Stimulated activated CD8-positive, alpha-beta memory T cell treated with anti-CD3 and anti-CD28 coated beads, Interleukin-15, amount 100 ng/mL, for 48 hours (primary cell): ENCODE data around the gene PTPRD.
"Not testable (repeated sequence)": the region's sequence is repeated elsewhere in the genome, so short reads cannot be mapped to it uniquely, and the experiment has no call there.

Experiments used
- DNase-seq, 2 donors: peaks; one replicate each; pipeline ENCODE4 v3.0.0-alpha.2; 2020; ENCODE audit warnings: low read depth in 2 of 2

Gene PTPRD

DNA sequence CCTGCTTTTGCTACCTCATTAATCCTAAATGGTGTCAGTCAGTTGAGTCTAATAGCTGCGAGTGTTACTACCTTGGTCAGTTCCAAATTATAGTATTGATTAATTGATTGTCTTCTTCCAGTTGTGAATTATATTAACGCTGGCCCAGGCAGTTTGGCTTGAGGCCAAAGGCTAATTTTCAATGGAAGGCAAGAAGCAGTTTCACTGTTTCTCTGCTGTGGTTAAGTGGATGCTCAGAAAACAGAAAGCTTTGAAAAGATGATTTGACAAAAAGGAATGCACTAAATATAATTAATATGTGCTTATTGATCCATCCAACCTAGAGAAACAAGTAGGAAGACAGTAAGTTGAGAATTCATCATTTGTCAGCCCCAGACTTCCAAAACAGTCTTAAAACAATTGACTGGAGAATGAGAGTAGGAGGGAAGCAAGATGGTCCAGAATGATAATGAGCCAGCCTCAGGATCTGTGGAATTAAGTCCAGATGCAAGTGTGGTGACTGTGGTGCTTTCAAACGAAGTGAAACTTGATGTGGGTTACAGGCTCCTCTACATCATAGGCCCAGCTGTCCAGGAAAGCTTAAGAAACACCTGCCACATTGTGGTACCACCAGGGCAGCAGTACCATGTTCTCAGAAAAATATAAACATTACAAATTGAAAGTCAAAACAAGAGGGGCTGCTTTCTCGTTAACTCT, 1442.2 kb downstream of the PTPRD start:
- no peak for DNase-seq

DNA sequence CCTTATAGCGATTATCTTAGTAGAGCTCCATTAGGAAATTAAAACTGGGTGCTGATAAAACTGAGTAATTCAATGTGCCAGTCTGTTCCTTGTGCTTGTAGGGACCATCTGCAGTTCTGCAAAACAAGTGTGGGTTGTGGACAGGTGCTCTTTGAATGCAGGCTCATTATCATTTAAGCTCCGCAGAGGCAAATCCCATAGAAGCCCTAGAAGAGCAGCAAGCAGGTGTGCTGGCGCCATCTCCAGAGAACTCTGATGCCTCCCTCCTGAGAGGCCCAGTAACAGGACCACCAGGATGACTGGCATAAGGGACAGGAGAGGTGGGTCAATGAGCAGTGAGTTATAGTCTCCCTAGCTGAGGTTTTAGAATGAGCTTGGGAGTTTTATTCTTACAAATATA, 1470.8 kb downstream of the PTPRD start:
- no peak for DNase-seq

DNA sequence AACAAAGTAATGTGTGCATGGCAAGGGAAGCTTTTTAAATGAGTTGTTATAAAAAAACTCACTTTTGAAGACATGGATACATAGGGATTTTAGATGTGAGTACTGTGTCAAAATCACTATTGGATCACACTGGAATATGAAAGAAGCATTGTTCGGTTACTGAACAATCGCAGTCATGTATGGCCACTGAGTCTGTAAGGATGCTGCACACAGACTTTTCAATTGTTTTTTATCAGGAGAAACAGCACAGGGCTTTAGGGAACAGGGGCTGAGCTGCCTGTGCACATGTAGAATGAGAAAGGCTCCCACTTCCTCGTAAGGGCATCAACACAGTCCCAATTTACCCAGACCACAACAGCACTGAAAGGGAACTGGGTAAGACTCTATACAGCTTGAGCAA, 1479.3 kb downstream of the PTPRD start:
- no peak for DNase-seq

DNA sequence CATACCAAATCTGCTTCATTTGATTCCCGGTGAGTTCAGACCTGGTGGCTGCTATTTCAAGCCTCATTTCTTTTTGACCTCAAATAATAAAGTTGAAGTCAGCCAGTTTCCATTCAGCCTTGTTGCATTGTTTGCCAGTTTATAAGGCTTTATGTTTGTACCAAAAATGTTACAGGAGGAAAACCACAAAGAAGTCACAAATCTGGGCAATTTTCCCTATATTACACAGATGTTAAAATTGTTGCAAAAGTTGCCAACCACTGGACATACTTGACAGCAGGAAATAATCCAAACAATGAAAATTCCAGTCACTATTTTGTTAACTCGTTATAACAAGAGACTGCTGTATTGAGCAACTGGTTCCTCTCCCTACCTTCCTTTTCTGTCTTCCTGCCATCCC, 1488.2 kb downstream of the PTPRD start:
- DNase-seq = no peak

DNA sequence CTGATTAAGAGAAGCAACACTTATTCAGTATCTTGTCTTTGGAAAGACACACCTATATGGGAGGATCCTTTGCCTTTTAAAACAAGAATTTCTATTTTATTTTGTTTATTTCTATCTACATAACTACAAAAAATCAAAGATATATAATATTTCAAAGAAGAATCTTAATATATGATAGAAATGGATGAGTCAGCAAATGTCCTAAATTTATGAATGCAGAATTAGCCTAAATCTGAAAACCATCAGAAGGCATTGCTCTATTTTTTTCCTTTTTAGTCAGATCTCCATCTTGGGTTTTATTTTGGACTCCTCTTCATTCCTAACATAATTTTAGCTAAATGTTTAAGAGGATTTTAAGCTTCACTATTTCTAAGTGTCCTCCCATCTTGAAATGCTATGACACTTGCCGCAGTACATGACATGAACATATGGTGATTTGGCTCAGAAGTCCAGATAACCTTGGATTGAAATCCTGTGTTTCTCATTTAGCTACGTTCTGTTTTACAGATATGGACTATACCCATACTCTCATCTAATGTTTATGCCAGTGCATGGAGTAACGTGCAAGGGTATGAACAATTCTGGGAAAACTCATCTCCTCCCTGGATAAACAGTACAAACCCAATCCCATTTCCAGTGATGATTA, 1490.4 kb downstream of the PTPRD start:
- DNase-seq = no peak

DNA sequence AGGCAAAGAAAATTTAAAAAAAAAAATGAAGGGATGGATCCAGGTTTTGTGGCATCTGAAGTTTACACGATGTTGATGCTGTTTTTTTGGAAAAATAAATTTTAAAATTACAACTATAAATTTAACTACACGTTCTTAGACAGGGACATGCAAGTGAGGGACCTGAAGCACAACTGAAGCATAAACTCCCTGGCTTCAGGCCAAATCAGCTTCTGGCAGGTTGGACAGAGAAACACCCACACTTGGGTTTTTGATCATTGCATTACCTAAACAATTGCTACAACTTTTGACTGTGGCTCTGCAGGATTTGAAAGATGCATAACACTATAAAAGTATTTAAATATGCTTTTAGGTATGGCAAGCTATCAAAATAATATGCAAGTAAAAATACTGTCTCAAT, 1494.9 kb downstream of the PTPRD start:
- DNase-seq = no peak

DNA sequence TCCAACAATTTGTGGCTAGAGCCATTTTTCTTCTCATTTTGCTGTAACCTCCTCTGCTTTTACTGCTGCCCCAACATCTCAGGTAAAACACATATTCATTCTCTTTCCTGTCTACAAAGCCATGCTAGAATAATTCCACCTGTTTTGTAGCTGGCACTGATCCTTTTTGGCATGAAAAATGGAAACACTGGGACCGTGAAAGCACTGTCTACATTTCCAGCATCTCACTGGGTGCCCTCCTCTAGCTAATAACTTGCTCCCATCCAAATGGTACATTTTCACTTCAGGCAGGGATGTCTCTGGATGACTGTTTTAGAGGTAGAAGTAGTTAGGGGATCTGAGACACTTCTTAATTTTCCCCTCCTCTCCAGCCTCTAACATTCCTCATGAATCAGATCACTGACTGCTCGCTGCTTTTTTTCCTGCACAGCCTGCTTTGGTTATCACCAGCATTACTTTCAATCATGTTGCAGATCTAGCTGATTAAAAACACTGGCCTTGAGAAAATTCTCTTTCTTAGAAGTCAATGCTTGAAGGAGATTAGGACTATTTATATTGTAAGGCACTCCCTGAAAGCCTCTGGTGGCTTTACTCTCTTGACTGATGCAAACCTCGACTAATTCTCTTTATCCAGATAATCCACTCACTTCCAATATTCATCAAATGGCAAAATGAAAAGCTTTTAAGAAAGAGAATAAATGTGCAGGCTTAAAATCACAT, 1500.6 kb downstream of the PTPRD start:
- no peak for DNase-seq

DNA sequence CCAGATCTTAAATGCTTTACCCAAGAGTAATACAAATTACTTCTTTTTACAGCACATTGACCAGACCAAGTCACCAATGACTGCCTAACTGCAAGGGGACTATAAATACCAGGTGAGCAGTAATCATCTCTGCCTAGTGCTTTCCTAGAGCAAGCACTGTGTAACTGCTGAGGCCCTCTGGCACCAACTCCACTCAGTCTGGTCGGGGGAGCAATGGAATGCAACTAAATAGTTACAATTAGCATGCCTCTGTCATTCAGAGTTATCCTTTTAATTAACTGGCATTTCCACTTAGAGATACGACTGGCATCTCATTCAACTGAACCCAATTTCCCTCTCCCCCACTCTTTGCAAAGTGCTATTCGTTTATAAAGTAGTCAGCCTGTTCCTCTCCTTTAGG, 1504.2 kb downstream of the PTPRD start:
- no peak for DNase-seq

DNA sequence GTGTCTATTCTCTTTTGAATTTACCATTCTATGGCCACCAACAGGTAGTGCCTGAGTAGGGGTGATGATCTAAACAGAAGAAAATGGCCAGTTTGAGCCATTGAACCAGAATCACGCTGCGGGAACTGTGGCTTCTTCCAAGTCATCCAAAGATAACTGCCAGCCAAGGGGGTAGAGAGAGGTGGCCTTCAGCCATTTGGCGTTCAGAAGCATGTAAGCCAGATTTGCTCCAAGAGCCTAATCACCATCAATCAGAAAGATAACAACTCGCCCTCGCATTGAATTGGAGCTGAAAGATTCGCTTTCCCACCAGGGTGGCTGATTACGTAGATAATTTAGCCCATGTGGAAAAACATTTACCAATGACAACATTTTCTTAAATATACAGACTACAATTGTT, 1510.5 kb downstream of the PTPRD start:
- DNase-seq = no peak

DNA sequence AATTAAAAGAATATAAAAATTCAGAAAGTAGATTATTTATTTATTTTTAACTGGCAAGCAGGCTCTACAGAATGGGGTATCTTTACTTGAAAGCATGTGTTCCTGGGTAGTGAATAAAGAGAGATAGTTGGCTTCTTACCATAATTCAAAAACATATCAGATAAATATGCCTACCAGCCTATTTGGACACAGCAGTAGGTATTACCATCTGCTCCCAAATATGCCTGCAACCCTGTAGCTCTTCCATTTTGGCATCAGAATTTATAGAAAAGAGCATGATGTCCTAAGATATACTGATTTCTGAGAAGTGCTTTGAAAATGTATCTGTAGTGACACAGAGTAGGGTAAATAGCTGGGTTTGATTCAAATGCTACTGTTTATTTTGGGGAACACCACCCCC, 1512.7 kb downstream of the PTPRD start:
- no peak for DNase-seq

DNA sequence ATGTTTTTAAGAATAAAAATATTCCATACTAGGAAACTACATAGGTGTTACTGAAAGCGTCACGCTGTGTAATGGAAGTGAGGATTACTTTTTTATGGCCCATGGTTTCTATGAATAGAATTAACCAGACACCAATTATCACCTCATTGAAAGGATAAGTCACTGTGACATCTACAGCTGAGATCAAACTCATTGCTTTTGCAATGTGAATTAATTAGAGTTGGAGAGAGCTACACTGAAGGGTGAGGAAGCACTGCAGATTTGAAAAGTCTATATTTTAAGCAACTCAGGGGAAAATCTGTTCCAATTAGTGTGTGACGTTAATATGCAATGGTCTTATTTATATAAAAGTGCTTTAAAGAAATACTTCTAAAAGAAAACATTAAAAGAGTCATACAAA, 1513.2 kb downstream of the PTPRD start:
- no peak for DNase-seq

DNA sequence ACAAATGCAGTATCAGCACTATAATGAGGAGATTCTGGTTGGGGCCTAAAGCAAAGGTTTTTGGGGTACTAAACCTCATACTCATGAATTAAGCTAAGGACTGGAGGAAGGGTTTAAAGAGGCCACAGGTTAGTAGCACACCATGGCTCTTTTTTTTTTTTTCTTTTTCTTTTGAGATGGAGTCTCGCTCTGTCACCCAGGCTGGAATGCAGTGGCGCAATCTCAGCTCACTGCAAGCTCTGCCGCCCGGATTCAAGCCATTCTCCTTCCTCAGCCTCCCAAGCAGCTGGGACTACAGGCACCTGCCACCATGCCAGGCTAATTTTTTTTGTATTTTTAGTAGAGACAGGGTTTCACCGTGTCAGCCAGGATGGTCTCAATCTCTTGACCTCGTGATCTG, 1515.5 kb downstream of the PTPRD start:
- DNase-seq = not testable (repeated sequence)

DNA sequence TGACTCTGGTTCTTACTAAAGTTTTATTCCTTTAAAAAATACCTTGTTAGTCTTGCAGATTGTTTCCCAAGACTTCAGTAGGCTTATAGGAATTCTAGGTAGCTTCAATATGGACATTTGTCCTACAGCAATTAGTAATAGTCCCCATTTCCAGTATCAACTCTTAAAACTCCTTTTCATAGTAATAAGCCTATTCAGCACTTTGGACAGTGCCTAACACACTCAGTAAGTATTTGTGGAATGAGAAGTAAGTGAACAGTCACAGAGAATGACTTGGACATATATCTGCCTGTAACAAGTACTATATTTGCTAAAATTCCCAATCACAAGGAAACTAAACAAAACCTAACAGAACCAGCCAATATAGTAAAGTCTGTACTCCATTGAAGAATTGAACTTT, 1521.4 kb downstream of the PTPRD start:
- no peak for DNase-seq

DNA sequence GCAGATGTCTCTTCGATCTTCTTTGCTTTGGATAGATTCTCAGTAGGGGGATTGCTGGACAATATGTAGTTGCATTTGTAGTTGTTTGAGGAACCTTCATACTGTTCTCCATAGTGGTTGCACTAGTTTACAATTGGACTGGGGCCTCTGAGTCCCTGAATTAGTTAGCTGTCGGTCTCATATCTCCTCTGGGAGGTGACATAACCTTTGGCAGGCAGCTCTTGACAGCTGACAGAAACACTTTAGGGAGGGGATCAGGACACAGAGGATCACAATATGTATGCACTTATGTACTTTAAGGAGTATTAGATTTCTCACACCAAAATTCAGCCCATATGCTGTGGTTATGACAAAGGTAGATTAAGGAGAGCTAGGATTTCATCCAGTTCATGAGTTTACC, 1533.3 kb downstream of the PTPRD start:
- no peak for DNase-seq

DNA sequence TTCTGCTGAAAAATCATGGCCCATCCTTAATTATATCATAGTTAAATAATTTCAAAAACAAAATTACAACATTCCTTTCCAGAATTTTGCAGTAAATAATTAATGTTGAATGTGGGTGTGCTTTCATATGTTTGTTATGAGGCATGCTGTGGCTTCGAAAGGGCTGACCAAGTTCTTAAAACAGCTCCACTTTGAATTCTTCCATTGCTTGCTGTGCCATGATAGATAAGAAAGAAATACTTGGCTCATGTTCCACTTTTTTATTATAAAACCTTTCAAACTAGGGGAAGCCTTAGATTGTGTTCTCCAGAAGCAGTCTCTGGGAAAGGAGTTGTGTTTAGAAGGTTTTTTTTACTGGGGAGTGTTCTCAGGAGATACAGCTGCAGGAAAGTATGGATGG, 1534.5 kb downstream of the PTPRD start:
- DNase-seq = no peak

DNA sequence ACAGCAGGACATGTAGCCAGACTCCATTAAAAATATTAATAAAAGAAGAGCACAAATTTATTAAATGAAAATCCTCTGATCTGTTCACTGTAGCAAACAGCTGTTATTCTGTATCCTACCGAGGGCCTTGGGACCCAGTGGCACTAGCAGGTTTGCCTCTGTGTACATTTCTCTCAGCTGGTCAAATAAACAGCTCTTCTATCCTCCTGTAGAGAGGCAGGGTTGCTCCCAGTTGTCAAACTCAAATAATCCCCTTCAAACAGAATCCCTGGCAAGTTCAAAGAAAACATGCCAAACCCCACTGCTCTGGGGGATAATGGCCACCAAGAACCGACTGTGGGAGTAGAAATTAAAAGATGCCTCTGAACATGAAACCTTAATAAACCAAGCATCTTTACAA, 1551.2 kb downstream of the PTPRD start:
- DNase-seq = no peak

DNA sequence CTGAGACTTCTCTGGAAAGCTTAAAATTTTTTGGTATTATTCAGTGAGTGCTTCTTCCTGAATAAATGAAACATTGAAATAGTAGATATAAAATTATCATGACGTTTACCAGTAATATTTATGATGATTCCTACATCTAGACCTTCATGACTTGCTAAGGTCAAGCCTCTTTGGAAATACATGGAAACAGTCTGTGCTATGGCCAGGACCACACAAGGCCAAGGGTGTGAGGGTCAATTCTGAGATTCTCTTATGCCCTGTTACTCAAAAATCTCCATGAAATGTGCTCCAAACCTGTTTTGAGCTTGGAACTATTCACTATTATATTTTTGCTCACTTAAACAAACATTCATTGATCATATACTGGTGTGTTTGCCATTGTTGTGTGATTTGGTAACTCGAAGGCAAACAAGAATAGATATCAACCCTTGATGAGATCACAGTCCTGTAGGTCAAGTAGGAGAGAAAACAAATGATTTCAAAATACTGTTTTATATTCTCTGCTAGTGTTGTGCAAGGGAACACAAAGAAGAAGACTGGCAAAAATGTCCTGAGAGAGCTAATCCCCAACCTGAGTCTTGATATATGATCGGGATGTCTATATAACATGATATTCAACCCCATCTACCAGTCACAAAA, 1558.3 kb downstream of the PTPRD start:
- DNase-seq = no peak

DNA sequence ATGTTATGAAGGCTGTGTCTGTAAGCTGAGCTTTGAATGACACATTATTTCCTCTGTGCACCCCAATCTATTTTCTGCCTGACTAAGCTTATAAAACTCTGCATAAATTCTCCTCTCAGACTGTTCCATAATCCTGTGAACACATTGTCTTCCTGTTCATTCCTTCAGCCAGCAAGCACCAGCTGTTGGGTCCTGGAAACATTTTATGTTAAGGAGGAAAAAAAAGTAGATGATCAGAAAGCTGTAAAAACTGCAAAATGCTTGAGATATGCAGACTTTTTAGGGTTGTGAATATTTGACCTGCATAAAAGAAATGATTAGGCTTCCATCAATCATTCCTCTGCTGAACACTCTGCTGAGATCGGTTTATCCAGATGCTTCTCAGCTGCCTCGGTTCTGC, 1567.2 kb downstream of the PTPRD start:
- DNase-seq = no peak

DNA sequence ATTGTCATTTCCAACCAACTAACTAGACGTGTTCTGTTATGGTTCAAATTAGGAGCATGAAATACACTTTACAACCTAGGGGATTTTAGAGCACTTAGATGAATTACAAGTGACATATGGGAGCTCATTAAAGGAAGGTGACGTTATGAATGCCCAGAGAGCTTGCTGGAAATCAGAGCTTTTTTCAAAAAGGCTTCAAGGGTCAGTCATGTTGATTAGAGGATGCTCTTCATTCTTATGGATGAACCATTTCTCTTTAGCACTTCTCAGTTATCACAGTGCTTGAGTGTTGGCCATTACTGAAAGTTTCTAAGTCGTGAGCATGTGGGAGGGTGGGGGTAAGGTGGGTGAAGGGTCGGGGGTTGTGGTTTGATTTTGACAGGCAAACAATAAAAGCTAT, 1567.7 kb downstream of the PTPRD start:
- no peak for DNase-seq

DNA sequence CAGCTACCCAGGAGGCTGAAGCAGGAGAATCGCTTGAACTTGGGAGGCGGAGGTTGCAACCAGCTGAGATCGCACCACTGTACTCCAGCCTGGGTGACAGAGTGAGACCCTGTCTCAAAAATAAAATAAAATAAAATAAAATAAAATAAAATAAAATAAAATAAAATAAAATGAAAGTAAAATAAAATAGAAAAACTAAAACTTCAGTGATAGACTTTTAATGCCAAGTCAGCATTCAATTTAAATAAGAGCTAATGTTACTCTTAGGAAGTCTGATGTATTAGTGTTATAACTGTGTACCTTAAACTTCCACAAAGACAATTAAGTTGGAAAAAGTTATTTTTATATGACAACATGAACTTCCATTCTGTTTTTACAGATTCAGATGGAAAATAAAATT, 1569.0 kb downstream of the PTPRD start:
- not testable (repeated sequence) for DNase-seq

DNA sequence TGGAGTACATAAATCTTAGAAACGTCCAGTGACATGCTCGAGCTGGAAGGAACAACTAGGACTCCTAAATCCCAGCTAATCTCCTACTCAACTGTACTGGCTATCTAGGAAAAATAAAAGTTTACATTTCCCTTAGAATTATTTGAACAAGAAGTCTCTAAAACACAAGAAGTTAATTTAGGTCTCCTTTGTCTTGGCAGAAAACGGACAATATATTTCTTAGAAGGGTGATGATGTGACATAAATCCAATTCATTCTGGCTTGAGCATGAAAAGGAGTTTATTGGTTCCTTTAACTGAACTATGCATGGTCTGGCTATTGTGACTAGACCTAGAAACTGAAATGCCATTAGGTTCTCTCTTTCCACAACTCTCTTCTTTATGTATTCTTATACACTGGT, 1571.0 kb downstream of the PTPRD start:
- no peak for DNase-seq

DNA sequence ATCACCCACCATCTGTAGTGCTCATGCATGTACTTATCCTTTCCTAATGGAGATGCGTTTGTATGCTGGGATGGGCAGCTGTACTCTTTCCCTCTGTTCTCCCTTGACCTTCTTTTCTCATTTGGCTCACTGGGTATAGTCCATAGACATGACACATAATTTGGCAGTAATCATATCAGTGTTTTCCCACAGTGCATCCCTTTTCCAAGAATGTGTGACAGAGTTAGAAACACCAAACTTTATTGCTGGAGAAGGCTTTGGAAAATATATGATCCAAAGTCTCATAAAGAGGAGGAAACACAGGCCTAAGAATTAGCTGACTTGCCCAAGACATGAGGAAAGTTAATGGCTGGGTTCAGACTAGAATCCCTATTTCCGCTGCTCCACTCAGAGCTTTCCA, 1579.8 kb downstream of the PTPRD start:
- no peak for DNase-seq

DNA sequence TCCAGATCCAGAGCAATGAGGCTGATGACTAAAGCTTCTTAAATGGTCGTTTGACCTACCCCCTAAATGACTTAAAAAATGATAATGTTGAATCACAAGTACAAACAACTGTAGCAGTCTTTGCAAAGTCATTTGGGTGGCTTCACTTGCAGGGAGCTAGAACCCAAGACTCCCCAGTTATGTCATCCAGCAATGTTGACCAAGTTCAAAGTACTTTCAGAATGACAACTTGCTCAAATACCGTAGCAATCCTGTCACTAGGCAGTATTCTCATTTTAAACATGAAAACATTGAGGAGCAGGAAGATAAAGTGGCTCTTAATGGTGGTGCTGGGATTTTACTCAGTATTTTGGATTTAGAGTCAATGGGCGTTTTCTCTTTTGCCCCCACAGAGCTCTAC, 1596.2 kb downstream of the PTPRD start:
- DNase-seq = no peak
